HCT116 (cell line): ENCODE data around the gene NR1H4. TPM values are rescaled to one million over a fixed set of nuclear protein-coding genes. Genes with fewer than 3 reads are reported as not detected.

Source experiments
- ATAC-seq: fragments of 200-7000 bp; cut with Tn5 transposase; 2 replicates; pipeline ENCODE4 v1.9.1; 2020; ENCODE audit warnings: mild to moderate bottlenecking, moderate library complexity
- BruUV-seq: library from RNA; stranded (reverse); fragments of 400-500 nt; replicated peaks from 2 replicates; lab custom pipeline; 2021; lab: Mats Ljungman, UMichigan
- CTCF ChIA-PET: fragments of 300-600 bp; sonication (Branson Sonifier 250); formaldehyde crosslinking; loops from one replicate; lab custom pipeline; 2021; ENCODE audit warnings: antibody characterized with exemption; lab: Charles Lee
- POLR2A ChIA-PET: fragments of 300-600, 350-600 bp; sonication (Branson Sonifier 250); formaldehyde crosslinking; loops from one replicate; lab custom pipeline; 2021; ENCODE audit warnings: antibody characterized with exemption; lab: Charles Lee
- RAD21 ChIA-PET, 2 experiments: fragments of 300-600 bp; sonication (Branson Sonifier 250); formaldehyde crosslinking; loops; one replicate each; lab custom pipeline; 2023; ENCODE audit warnings: low total read pairs in 2 of 2; ENCODE audit not compliant: uncharacterized antibody in 2 of 2, unreplicated experiment in 2 of 2, low non-redundant PET in 1 of 2; lab: Charles Lee
- DNase-seq: peaks from one replicate; pipeline ENCODE4 v3.0.0-alpha.2; 2010; ENCODE audit warnings: low read depth, low spot score
- H2AFZ ChIP-seq: fragments of 200-600 bp; shearing (Covaris generic), sonication (generic); 2 replicates; pipeline ENCODE4 v1.6.1; 2017; ENCODE audit warnings: low read depth, mixed run types, mixed read lengths, antibody characterized with exemption, low read length; ENCODE audit not compliant: poor library complexity, severe bottlenecking
- H3K27ac ChIP-seq: 2 replicates; pipeline ENCODE4 v1.5.1; 2012; ENCODE audit warnings: low read depth, low read length
- H3K27me3 ChIP-seq: fragments of 200-600 bp; sonication (generic); 2 replicates; pipeline ENCODE4 v1.6.1; 2016; ENCODE audit warnings: mixed run types, low read length, mixed read lengths; ENCODE audit not compliant: insufficient read depth
- H3K36me3 ChIP-seq, 2 experiments: fragments of 200-500 bp in 1 of 2; fragments of 200-600 bp in 1 of 2; sonication (Bioruptor generic) in 1 of 2; sonication (generic) in 1 of 2; 2 replicates each; pipeline versions ENCODE4 v1.5.1 to v1.6.1; 2014 to 2016; ENCODE audit warnings: low read length in 2 of 2, inconsistent platforms in 1 of 2, mixed read lengths in 1 of 2, mixed run types in 1 of 2; ENCODE audit not compliant: insufficient read depth in 2 of 2, control insufficient read depth in 1 of 2
- H3K4me1 ChIP-seq, 2 experiments: fragments of 200-600 bp in 1 of 2; sonication (generic) in 1 of 2; 2 replicates each; pipeline versions ENCODE4 v1.5.1 to v1.6.1; 2012 to 2017; ENCODE audit warnings: low read length in 2 of 2, inconsistent platforms in 1 of 2, mild to moderate bottlenecking in 1 of 2, mixed read lengths in 1 of 2, mixed run types in 1 of 2, moderate library complexity in 1 of 2; ENCODE audit not compliant: insufficient read depth in 2 of 2, control insufficient read depth in 1 of 2
- H3K4me2 ChIP-seq: fragments of 200-600 bp; sonication (generic); 2 replicates; pipeline ENCODE4 v1.6.1; 2017; ENCODE audit warnings: mixed run types, low read length, mixed read lengths
- H3K4me3 ChIP-seq, 2 experiments: fragments of 200-600 bp in 1 of 2; sonication (generic) in 1 of 2; replicated peaks in 1 of 2; 2 replicates each; pipeline ENCODE4 v1.5.1; 2011 to 2016; ENCODE audit warnings: low read length in 2 of 2, control low read depth in 1 of 2, low read depth in 1 of 2, mild to moderate bottlenecking in 1 of 2, mixed read lengths in 1 of 2, mixed run types in 1 of 2
- H3K79me2 ChIP-seq: fragments of 200-600 bp; sonication (generic); 2 replicates; pipeline ENCODE4 v1.6.1; 2017; ENCODE audit warnings: mild to moderate bottlenecking, mixed run types, low read length, moderate library complexity, mixed read lengths; ENCODE audit not compliant: insufficient read depth
- H3K9ac ChIP-seq: fragments of 200-600 bp; sonication (generic); 2 replicates; pipeline ENCODE4 v1.6.1; 2016; ENCODE audit warnings: low read length, mixed read lengths
- H3K9me2 ChIP-seq: fragments of 200-600 bp; sonication (generic), shearing (Covaris generic); 2 replicates; pipeline ENCODE4 v1.6.1; 2017; ENCODE audit warnings: mixed run types, mild to moderate bottlenecking, moderate library complexity; ENCODE audit not compliant: insufficient read depth
- H3K9me3 ChIP-seq, 2 experiments: fragments of 200-500 bp in 1 of 2; fragments of 200-600 bp in 1 of 2; sonication (Bioruptor generic) in 1 of 2; sonication (generic) in 1 of 2; 2 replicates each; pipeline ENCODE4 v1.6.1; 2014 to 2017; ENCODE audit warnings: low read length in 2 of 2, mixed read lengths in 2 of 2, inconsistent platforms in 1 of 2, low read depth in 1 of 2, mild to moderate bottlenecking in 1 of 2, mixed run types in 1 of 2, moderate library complexity in 1 of 2; ENCODE audit not compliant: control insufficient read depth in 1 of 2, insufficient read depth in 1 of 2
- H4K20me1 ChIP-seq: fragments of 200-600 bp; sonication (generic), shearing (Covaris generic); 2 replicates; pipeline ENCODE4 v1.6.1; 2017; ENCODE audit warnings: mixed run types, mild to moderate bottlenecking, moderate library complexity; ENCODE audit not compliant: insufficient read depth
- ATF3 ChIP-seq: IDR thresholded peaks from 2 replicates; pipeline ENCODE4 v1.6.1; 2012
- CBX3 ChIP-seq: IDR thresholded peaks from 2 replicates; pipeline ENCODE4 v1.6.1; 2012; ENCODE audit warnings: low read depth
- CTCF ChIP-seq, 3 experiments: fragments of 200-600 bp in 1 of 3; sonication (generic) in 1 of 3; IDR thresholded peaks in 2 of 3; conservative IDR thresholded peaks in 1 of 3; 2 replicates each; pipeline ENCODE4 v1.5.1; 2012 to 2017; ENCODE audit warnings: low read depth in 2 of 3, low read length in 2 of 3, antibody characterized with exemption in 1 of 3, borderline replicate concordance in 1 of 3, control low read depth in 1 of 3, mild to moderate bottlenecking in 1 of 3, mixed read lengths in 1 of 3, mixed run types in 1 of 3, moderate library complexity in 1 of 3; ENCODE audit not compliant: insufficient read depth in 1 of 3
- ELF1 ChIP-seq: IDR thresholded peaks from 2 replicates; pipeline ENCODE4 v1.6.1; 2012; ENCODE audit warnings: low read depth, borderline replicate concordance
- JUND ChIP-seq: IDR thresholded peaks from 2 replicates; pipeline ENCODE4 v1.6.1; 2012
- MAX ChIP-seq: IDR thresholded peaks from 2 replicates; pipeline ENCODE4 v1.6.1; 2012
- POLR2A ChIP-seq: IDR thresholded peaks from 2 replicates; pipeline ENCODE4 v1.7.0; 2011; ENCODE audit warnings: borderline replicate concordance; ENCODE audit not compliant: insufficient read depth, insufficient read length; ENCODE audit errors: extremely low read depth
- POLR2AphosphoS5 ChIP-seq: IDR thresholded peaks from 2 replicates; pipeline ENCODE4 v1.6.1; 2011; ENCODE audit warnings: mild to moderate bottlenecking, low read depth, low read length, moderate library complexity
- RAD21 ChIP-seq: IDR thresholded peaks from 2 replicates; pipeline ENCODE4 v1.6.1; 2012; ENCODE audit warnings: low read depth, mild to moderate bottlenecking
- REST ChIP-seq: IDR thresholded peaks from 2 replicates; pipeline ENCODE4 v1.6.1; 2012; ENCODE audit warnings: low read depth
- SIN3A ChIP-seq: IDR thresholded peaks from 2 replicates; pipeline ENCODE4 v1.6.1; 2012; ENCODE audit warnings: low read depth
- SP1 ChIP-seq: IDR thresholded peaks from 2 replicates; pipeline ENCODE4 v1.6.1; 2012; ENCODE audit warnings: low read depth
- TCF7L2 ChIP-seq: IDR thresholded peaks from 2 replicates; pipeline ENCODE4 v1.7.0; 2011; ENCODE audit warnings: borderline replicate concordance, inconsistent platforms; ENCODE audit not compliant: insufficient read depth, insufficient read length; ENCODE audit errors: extremely low read depth
- YY1 ChIP-seq: IDR thresholded peaks from 2 replicates; pipeline ENCODE4 v1.6.1; 2011; ENCODE audit warnings: low read length, low read depth, moderate library complexity, mild to moderate bottlenecking; ENCODE audit not compliant: insufficient replicate concordance; ENCODE audit errors: extremely low read depth
- ZFX ChIP-seq: fragments of 450-650 bp; IDR thresholded peaks from 2 replicates; pipeline ENCODE4 v1.6.1; 2017
- intact Hi-C: fragments of 100-400 bp; cut with micrococcal nuclease; formaldehyde crosslinking; loops from 2 replicates; pipeline ENCODE4 v1.10.0; 2022
- total RNA-seq: library from RNA; stranded (reverse); gene quantifications from one replicate; pipeline ENCODE4 v1.2.1, GENCODE V29; 2021; ENCODE audit not compliant: unreplicated experiment

Gene NR1H4
- total RNA-seq, 1 experiment from 2014 or later: not detected

- Histone ChIP-seq H3K36me3 (no peaks in the 10 kb centered on the region), H4K20me1 (no peaks in the 10 kb centered on the region), H3K4me1 (no peaks in the 10 kb centered on the region), H2AFZ (no peak overlapping the region), H3K9me2 (no peaks in the 10 kb centered on the region), H3K79me2 (no peaks in the 10 kb centered on the region), H3K9ac (no peak overlapping the region), H3K4me3 (no peak overlapping the region), H3K4me2 (no peak overlapping the region), H3K27ac (no peak overlapping the region), H3K27me3 (0 out of 2 replicates have a peak, but pooled peaks cover 4% of the 10 kb centered on the region), H3K9me3 (no peaks in the 10 kb centered on the region)
- intact Hi-C loops: no loop called here
- ChIA-PET CTCF (no interaction called here), RAD21 (no interaction called here), POLR2A (no interaction called here)
- no peak for DNase-seq
- no TSS peak for BruUV-seq
- no peak for ATAC-seq
- TF ChIP-seq RAD21 (no peak), CBX3 (no peak), SIN3A (no peak)
Measured at GRCh38 chr12:100497105-100497795, 23.6 kb downstream of the NR1H4 start.

GRCh38 chr12:100498141-100498540, 24.5 kb downstream of the NR1H4 start:
- ChIA-PET POLR2A (no interaction called here), CTCF (no interaction called here), RAD21 (no interaction called here)
- Histone ChIP-seq H3K79me2 (no peaks in the 10 kb centered on the region), H3K9me2 (no peaks in the 10 kb centered on the region), H4K20me1 (no peaks in the 10 kb centered on the region), H3K4me2 (no peak overlapping the region), H3K4me1 (no peaks in the 10 kb centered on the region), H3K9me3 (no peaks in the 10 kb centered on the region), H3K9ac (no peak overlapping the region), H3K27me3 (0 out of 2 replicates have a peak, but pooled peaks cover 4% of the 10 kb centered on the region), H3K36me3 (no peaks in the 10 kb centered on the region), H2AFZ (no peak overlapping the region), H3K27ac (no peak overlapping the region), H3K4me3 (no peak overlapping the region)
- ATAC-seq (no peak), DNase-seq (no peak)
- intact Hi-C loops: no loop called here
- no TSS peak for BruUV-seq
- TF ChIP-seq TCF7L2 (no peak), ATF3 (no peak), SP1 (no peak), CBX3 (no peak), ZFX (no peak), POLR2A (no peak), MAX (no peak), ELF1 (no peak), REST (no peak), RAD21 (no peak), JUND (no peak), POLR2AphosphoS5 (no peak), CTCF (IDR thresholded peaks at IDR 0.05 in 2 of 3, conservative IDR thresholded peaks at IDR 0.05 in 1 of 3; ENCODE audit: borderline replicate concordance in 1 of 3, insufficient read depth in 1 of 3, low read depth in 2 of 3, low read length in 2 of 3) (no peak), YY1 (no peak)
